WTC11 (cell line): Measurements from ENCODE around the gene RNPS1. TPM values are rescaled to one million over a fixed set of nuclear protein-coding genes. Genes with fewer than 3 reads are reported as not detected.
A peak's percentile ranks its signal among the peaks of the same experiment; 100 is the strongest.

Source experiments
- ATAC-seq: fragments of 200-7000 bp; cut with Tn5 transposase; 2 replicates; pipeline ENCODE4 v1.10.0; 2021; ENCODE audit warnings: mild to moderate bottlenecking, moderate library complexity
- CTCF ChIA-PET: fragments of 300-600 bp; sonication (Branson Sonifier 250); formaldehyde crosslinking; loops from one replicate; lab custom pipeline; 2021; ENCODE audit warnings: antibody characterized with exemption; lab: Charles Lee
- POLR2A ChIA-PET: fragments of 350-600 bp; sonication (Branson Sonifier 250); formaldehyde crosslinking; loops from one replicate; lab custom pipeline; 2021; ENCODE audit warnings: antibody characterized with exemption; lab: Charles Lee
- DNase-seq: peaks from one replicate; pipeline ENCODE4 v3.0.0; 2021; ENCODE audit warnings: low spot score
- H3K27ac Mint-ChIP-seq: 2 replicates; pipeline ENCODE4 v1.8.0; 2021; ENCODE audit warnings: mixed read lengths
- H3K27me3 Mint-ChIP-seq: 2 replicates; pipeline ENCODE4 v1.8.0; 2021; ENCODE audit warnings: low read depth, mild to moderate bottlenecking, moderate library complexity, mixed read lengths
- H3K36me3 Mint-ChIP-seq: 2 replicates; pipeline ENCODE4 v1.8.0; 2021; ENCODE audit warnings: mixed read lengths
- H3K4me1 Mint-ChIP-seq: 2 replicates; pipeline ENCODE4 v1.8.0; 2022; ENCODE audit warnings: mixed read lengths
- H3K4me3 Mint-ChIP-seq: 2 replicates; pipeline ENCODE4 v1.8.0; 2021; ENCODE audit warnings: mild to moderate bottlenecking, moderate library complexity, mixed read lengths
- H3K9me3 Mint-ChIP-seq: 2 replicates; pipeline ENCODE4 v1.8.0; 2021; ENCODE audit warnings: mixed read lengths
- ATF1 ChIP-seq: sonication (generic); formaldehyde crosslinking; IDR thresholded peaks from 2 replicates; pipeline ENCODE4 v1.8.1; 2023; ENCODE audit warnings: mild to moderate bottlenecking, moderate library complexity, missing genetic modification reagents
- ATF2 ChIP-seq: sonication (generic); formaldehyde crosslinking; IDR thresholded peaks from 2 replicates; pipeline ENCODE4 v1.8.1; 2022; ENCODE audit warnings: low read depth, missing genetic modification reagents, borderline replicate concordance
- CBFB ChIP-seq: sonication (generic); formaldehyde crosslinking; IDR thresholded peaks from 2 replicates; pipeline ENCODE4 v1.8.1; 2022; ENCODE audit warnings: mild to moderate bottlenecking, low read depth, missing genetic modification reagents
- EMX1 ChIP-seq: fragments of 250-450 bp; sonication (Bioruptor Pico); IDR thresholded peaks from 2 replicates; pipeline ENCODE4 v1.8.0; 2021; ENCODE audit warnings: mild to moderate bottlenecking
- ESRRA ChIP-seq: sonication (generic); formaldehyde crosslinking; IDR thresholded peaks from 2 replicates; pipeline ENCODE4 v1.8.1; 2022; ENCODE audit warnings: mild to moderate bottlenecking, missing genetic modification reagents, borderline replicate concordance
- FOXJ3 ChIP-seq: sonication (generic); formaldehyde crosslinking; IDR thresholded peaks from 2 replicates; pipeline ENCODE4 v1.9.0; 2021; ENCODE audit warnings: missing genetic modification reagents, mild to moderate bottlenecking, borderline replicate concordance
- GABPB1 ChIP-seq: sonication (generic); formaldehyde crosslinking; IDR thresholded peaks from 2 replicates; pipeline ENCODE4 v1.8.1; 2023; ENCODE audit warnings: mild to moderate bottlenecking, missing genetic modification reagents
- IRF2 ChIP-seq: sonication (generic); formaldehyde crosslinking; IDR thresholded peaks from 2 replicates; pipeline ENCODE4 v1.8.0; 2022; ENCODE audit warnings: low read depth, missing genetic modification reagents, borderline replicate concordance
- JAZF1 ChIP-seq: fragments of 250-450 bp; sonication (Bioruptor Pico); IDR thresholded peaks from 2 replicates; pipeline ENCODE4 v1.9.0; 2021; ENCODE audit warnings: moderate library complexity, mild to moderate bottlenecking, inconsistent platforms
- MAX ChIP-seq: sonication (generic); formaldehyde crosslinking; IDR thresholded peaks from 2 replicates; pipeline ENCODE4 v1.8.0; 2022; ENCODE audit warnings: mild to moderate bottlenecking, missing genetic modification reagents
- MLX ChIP-seq: sonication (generic); formaldehyde crosslinking; IDR thresholded peaks from 2 replicates; pipeline ENCODE4 v1.8.1; 2023; ENCODE audit warnings: mild to moderate bottlenecking, missing genetic modification reagents, moderate library complexity
- NFATC4 ChIP-seq: fragments of 250-450 bp; sonication (Bioruptor Pico); IDR thresholded peaks from 2 replicates; pipeline ENCODE4 v1.9.0; 2021; ENCODE audit warnings: mild to moderate bottlenecking
- NFYB ChIP-seq: sonication (generic); formaldehyde crosslinking; conservative IDR thresholded peaks from 2 replicates; pipeline ENCODE4 v1.8.0; 2022; ENCODE audit warnings: low read depth, missing genetic modification reagents
- OVOL2 ChIP-seq: fragments of 250-450 bp; sonication (Bioruptor Pico); IDR thresholded peaks from 2 replicates; pipeline ENCODE4 v1.9.0; 2021; ENCODE audit warnings: mild to moderate bottlenecking, borderline replicate concordance
- PRRX2 ChIP-seq: fragments of 250-450 bp; sonication (Bioruptor Pico); IDR thresholded peaks from 2 replicates; pipeline ENCODE4 v1.8.0; 2021; ENCODE audit warnings: mild to moderate bottlenecking
- RELA ChIP-seq: sonication (generic); formaldehyde crosslinking; IDR thresholded peaks from 2 replicates; pipeline ENCODE4 v1.8.1; 2022; ENCODE audit warnings: missing genetic modification reagents, mild to moderate bottlenecking, borderline replicate concordance
- RORB ChIP-seq: fragments of 250-450 bp; sonication (Bioruptor Pico); IDR thresholded peaks from 2 replicates; pipeline ENCODE4 v1.9.0; 2021; ENCODE audit warnings: mild to moderate bottlenecking
- SP1 ChIP-seq: sonication (generic); formaldehyde crosslinking; conservative IDR thresholded peaks from 2 replicates; pipeline ENCODE4 v1.8.1; 2022; ENCODE audit warnings: missing genetic modification reagents
- USF1 ChIP-seq: sonication (generic); formaldehyde crosslinking; IDR thresholded peaks from 2 replicates; pipeline ENCODE4 v1.8.0; 2022; ENCODE audit warnings: mild to moderate bottlenecking, missing genetic modification reagents
- ZNF138 ChIP-seq: sonication (generic); formaldehyde crosslinking; conservative IDR thresholded peaks from 2 replicates; pipeline ENCODE4 v1.8.1; 2022; ENCODE audit warnings: mild to moderate bottlenecking, moderate library complexity, missing genetic modification reagents
- ZNF232 ChIP-seq: sonication (generic); formaldehyde crosslinking; IDR thresholded peaks from 2 replicates; pipeline ENCODE4 v1.8.0; 2022; ENCODE audit warnings: mild to moderate bottlenecking, missing genetic modification reagents
- ZNF423 ChIP-seq: fragments of 250-450 bp; sonication (Bioruptor Pico); IDR thresholded peaks from 2 replicates; pipeline ENCODE4 v2.1.2; 2022; ENCODE audit warnings: mild to moderate bottlenecking, moderate library complexity
- total RNA-seq: library from RNA; stranded (reverse); gene quantifications from 3 replicates; pipeline ENCODE4 v1.2.3, GENCODE V29; 2021
- TF ChIP-seq, protein P1 (sequence below): fragments of 200-600 bp; IDR thresholded peaks from 2 replicates; pipeline ENCODE4 v1.8.0; 2022; ENCODE audit warnings: antibody characterized with exemption
- TF ChIP-seq, protein P2 (sequence below): sonication (generic); formaldehyde crosslinking; IDR thresholded peaks from 2 replicates; pipeline ENCODE4 v1.8.1; 2023; ENCODE audit warnings: mild to moderate bottlenecking, missing genetic modification reagents
- TF ChIP-seq, protein P3 (sequence below): sonication (generic); formaldehyde crosslinking; IDR thresholded peaks from 2 replicates; pipeline ENCODE4 v1.8.1; 2023; ENCODE audit warnings: mild to moderate bottlenecking, missing genetic modification reagents, moderate library complexity
- TF ChIP-seq, protein P4 (sequence below): fragments of 250-450 bp; sonication (Bioruptor Pico); IDR thresholded peaks from 2 replicates; pipeline ENCODE4 v1.8.0; 2021; ENCODE audit warnings: mild to moderate bottlenecking
- TF ChIP-seq, protein P5 (sequence below): sonication (generic); formaldehyde crosslinking; IDR thresholded peaks from 2 replicates; pipeline ENCODE4 v1.8.1; 2022; ENCODE audit warnings: mild to moderate bottlenecking, moderate library complexity, missing genetic modification reagents

RNPS1 gene
- total RNA-seq, 1 experiment from 2014 or later: 331 TPM

DNA sequence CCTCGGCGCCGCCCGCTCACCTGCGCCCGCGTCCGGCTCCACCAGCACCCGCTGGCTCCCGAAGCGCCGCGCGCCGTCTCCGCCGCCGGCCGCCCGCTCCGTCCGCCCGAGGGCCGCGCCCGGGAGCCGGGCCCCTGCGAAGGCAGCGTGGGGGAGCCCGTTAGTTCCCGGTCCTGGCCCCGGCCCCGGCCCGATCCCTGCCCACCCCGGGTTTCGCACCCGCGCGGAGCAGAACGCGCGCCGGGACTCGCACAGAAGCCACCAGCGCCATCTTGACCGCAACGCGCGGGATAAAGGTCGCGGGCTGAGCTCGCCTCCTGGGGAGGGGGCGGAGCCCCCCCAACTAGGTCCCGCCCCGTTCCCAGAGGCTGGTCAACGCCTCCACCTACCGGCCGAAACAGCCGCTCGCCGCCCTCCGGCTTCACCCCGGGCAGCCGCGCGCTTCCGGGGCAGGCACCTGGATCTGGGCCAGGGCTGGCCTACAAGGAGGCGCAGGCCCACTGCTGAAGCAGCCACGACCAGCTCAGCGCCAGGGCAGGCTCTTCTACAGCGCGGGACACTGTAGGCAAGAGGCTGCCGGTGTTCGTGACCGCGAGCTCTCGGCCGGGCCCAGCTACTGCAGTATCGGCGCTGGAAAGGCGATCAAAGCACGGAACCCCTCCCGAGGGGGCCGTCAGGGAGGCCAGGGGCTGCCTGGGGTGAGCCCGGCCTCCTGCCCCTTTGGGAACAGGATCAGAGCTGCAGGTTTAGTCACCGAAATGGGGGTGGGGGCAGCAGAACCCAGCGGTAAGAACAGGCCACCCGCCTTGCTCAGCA lies 16.4 kb downstream of the RNPS1 start, which contains the start of gene ECI1:
ECI1 (minus strand) TSS at position 292 of the 816 bp plus-strand sequence; CDS start at position 271, 21 bp downstream.
- ATAC-seq (peak; percentile 93), DNase-seq (peak; percentile 94)
- H3K36me3 Mint-ChIP-seq: peaks cover 36% of the 10 kb centered on the region
- H3K9me3 Mint-ChIP-seq: no peaks in the 10 kb centered on the region
- peaks cover 9% of the 10 kb centered on the region for H3K4me1 Mint-ChIP-seq
- POLR2A ChIA-PET: interaction anchor here (0.5 to 4.7 kb wide), 15 partner anchors 11 to 1657 kb away, joined by 3 to 28 read pairs (median 6); partner anchors contain the start of genes ABCA3, BRICD5, DNASE1L2 and MLST8
- no peaks in the 10 kb centered on the region for H3K27me3 Mint-ChIP-seq
- H3K4me3 Mint-ChIP-seq: peak within 1 kb of the TSS; percentile 92
- peak within 1 kb of the TSS; percentile 98 for H3K27ac Mint-ChIP-seq
- CTCF ChIA-PET: interaction anchor here (0.6 to 3.8 kb wide), 27 partner anchors 10 to 882 kb away, joined by 3 to 62 read pairs (median 5); partner anchors contain the start of genes CASKIN1, CEMP1, DNASE1L2 and E4F1
- TF ChIP-seq ZNF232 (CRISPR knock-in tag): no peak
- no peak; the same call in 1 of the 2 replicates for TF ChIP-seq ZNF423 (CRISPR knock-in tag)
- TF ChIP-seq RELA: peak; percentile 59; the same call in 1 of the 2 replicates
- TF ChIP-seq MLX (CRISPR knock-in tag): peak; percentile 91; the same call in 1 of the 2 replicates
- TF ChIP-seq CBFB (CRISPR knock-in tag): no peak
- no peak for TF ChIP-seq EMX1
- no peak for TF ChIP-seq FOXJ3
- TF ChIP-seq, protein P1, sequence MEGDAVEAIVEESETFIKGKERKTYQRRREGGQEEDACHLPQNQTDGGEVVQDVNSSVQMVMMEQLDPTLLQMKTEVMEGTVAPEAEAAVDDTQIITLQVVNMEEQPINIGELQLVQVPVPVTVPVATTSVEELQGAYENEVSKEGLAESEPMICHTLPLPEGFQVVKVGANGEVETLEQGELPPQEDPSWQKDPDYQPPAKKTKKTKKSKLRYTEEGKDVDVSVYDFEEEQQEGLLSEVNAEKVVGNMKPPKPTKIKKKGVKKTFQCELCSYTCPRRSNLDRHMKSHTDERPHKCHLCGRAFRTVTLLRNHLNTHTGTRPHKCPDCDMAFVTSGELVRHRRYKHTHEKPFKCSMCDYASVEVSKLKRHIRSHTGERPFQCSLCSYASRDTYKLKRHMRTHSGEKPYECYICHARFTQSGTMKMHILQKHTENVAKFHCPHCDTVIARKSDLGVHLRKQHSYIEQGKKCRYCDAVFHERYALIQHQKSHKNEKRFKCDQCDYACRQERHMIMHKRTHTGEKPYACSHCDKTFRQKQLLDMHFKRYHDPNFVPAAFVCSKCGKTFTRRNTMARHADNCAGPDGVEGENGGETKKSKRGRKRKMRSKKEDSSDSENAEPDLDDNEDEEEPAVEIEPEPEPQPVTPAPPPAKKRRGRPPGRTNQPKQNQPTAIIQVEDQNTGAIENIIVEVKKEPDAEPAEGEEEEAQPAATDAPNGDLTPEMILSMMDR: peak; percentile 13; the same call in 1 of the 2 replicates
- TF ChIP-seq ATF2 (CRISPR knock-in tag): no peak
- TF ChIP-seq ATF1: 0 out of 2 replicates have a peak, but pooled peaks have one; percentile 77
- TF ChIP-seq ZNF138: no peak
- peak; percentile 56; the same call in 1 of the 2 replicates for TF ChIP-seq GABPB1 (CRISPR knock-in tag)
- TF ChIP-seq, protein P2, sequence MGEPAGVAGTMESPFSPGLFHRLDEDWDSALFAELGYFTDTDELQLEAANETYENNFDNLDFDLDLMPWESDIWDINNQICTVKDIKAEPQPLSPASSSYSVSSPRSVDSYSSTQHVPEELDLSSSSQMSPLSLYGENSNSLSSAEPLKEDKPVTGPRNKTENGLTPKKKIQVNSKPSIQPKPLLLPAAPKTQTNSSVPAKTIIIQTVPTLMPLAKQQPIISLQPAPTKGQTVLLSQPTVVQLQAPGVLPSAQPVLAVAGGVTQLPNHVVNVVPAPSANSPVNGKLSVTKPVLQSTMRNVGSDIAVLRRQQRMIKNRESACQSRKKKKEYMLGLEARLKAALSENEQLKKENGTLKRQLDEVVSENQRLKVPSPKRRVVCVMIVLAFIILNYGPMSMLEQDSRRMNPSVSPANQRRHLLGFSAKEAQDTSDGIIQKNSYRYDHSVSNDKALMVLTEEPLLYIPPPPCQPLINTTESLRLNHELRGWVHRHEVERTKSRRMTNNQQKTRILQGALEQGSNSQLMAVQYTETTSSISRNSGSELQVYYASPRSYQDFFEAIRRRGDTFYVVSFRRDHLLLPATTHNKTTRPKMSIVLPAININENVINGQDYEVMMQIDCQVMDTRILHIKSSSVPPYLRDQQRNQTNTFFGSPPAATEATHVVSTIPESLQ (CRISPR knock-in tag): no peak
- peak; percentile 79 for TF ChIP-seq ESRRA (CRISPR knock-in tag)
- TF ChIP-seq, protein P3, sequence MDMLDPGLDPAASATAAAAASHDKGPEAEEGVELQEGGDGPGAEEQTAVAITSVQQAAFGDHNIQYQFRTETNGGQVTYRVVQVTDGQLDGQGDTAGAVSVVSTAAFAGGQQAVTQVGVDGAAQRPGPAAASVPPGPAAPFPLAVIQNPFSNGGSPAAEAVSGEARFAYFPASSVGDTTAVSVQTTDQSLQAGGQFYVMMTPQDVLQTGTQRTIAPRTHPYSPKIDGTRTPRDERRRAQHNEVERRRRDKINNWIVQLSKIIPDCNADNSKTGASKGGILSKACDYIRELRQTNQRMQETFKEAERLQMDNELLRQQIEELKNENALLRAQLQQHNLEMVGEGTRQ (CRISPR knock-in tag): 0 out of 2 replicates have a peak, but pooled peaks have one; percentile 23
- TF ChIP-seq, protein P4, sequence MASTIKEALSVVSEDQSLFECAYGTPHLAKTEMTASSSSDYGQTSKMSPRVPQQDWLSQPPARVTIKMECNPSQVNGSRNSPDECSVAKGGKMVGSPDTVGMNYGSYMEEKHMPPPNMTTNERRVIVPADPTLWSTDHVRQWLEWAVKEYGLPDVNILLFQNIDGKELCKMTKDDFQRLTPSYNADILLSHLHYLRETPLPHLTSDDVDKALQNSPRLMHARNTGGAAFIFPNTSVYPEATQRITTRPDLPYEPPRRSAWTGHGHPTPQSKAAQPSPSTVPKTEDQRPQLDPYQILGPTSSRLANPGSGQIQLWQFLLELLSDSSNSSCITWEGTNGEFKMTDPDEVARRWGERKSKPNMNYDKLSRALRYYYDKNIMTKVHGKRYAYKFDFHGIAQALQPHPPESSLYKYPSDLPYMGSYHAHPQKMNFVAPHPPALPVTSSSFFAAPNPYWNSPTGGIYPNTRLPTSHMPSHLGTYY: peak; percentile 30; the same call in 1 of the 2 replicates
- peak; percentile 94 for TF ChIP-seq SP1 (CRISPR knock-in tag)
- TF ChIP-seq PRRX2 (CRISPR knock-in tag): peak; percentile 66; the same call in 1 of the 2 replicates
- 0 out of 2 replicates have a peak, but pooled peaks have one; percentile 53 for TF ChIP-seq NFATC4 (CRISPR knock-in tag)
- no peak for TF ChIP-seq NFYB (CRISPR knock-in tag)
- TF ChIP-seq MAX: peak; percentile 73
- no peak for TF ChIP-seq RORB (CRISPR knock-in tag)
- TF ChIP-seq IRF2 (CRISPR knock-in tag): no peak
- TF ChIP-seq, protein P5, sequence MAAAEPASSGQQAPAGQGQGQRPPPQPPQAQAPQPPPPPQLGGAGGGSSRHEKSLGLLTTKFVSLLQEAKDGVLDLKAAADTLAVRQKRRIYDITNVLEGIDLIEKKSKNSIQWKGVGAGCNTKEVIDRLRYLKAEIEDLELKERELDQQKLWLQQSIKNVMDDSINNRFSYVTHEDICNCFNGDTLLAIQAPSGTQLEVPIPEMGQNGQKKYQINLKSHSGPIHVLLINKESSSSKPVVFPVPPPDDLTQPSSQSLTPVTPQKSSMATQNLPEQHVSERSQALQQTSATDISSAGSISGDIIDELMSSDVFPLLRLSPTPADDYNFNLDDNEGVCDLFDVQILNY: peak; percentile 95
- no peak for TF ChIP-seq OVOL2 (CRISPR knock-in tag)
- no peak for TF ChIP-seq JAZF1 (CRISPR knock-in tag)
- TF ChIP-seq USF1 (CRISPR knock-in tag): 0 out of 2 replicates have a peak, but pooled peaks have one; percentile 43
